ENCODE results near the gene CCBE1.

GRCh38 chr18:59744271-59744721 lies 47.1 kb upstream of the CCBE1 start:
- TF ChIP-seq CTCF (IDR thresholded peaks at IDR 0.05) (no peak), EZH2 (IDR thresholded peaks at IDR 0.05) (no peak)

Data from neural progenitor cell (in vitro differentiated cells).